ENCODE results near the gene IL1RN. TPM values are rescaled to one million over a fixed set of nuclear protein-coding genes. Genes with fewer than 3 reads are reported as not detected.

Gene IL1RN
- total and polyA plus RNA-seq, 2 of the 13 experiments (the other 11 are each of a cell fraction or from before 2014, with no cell fraction given), result 21.2 to 101 TPM

DNA sequence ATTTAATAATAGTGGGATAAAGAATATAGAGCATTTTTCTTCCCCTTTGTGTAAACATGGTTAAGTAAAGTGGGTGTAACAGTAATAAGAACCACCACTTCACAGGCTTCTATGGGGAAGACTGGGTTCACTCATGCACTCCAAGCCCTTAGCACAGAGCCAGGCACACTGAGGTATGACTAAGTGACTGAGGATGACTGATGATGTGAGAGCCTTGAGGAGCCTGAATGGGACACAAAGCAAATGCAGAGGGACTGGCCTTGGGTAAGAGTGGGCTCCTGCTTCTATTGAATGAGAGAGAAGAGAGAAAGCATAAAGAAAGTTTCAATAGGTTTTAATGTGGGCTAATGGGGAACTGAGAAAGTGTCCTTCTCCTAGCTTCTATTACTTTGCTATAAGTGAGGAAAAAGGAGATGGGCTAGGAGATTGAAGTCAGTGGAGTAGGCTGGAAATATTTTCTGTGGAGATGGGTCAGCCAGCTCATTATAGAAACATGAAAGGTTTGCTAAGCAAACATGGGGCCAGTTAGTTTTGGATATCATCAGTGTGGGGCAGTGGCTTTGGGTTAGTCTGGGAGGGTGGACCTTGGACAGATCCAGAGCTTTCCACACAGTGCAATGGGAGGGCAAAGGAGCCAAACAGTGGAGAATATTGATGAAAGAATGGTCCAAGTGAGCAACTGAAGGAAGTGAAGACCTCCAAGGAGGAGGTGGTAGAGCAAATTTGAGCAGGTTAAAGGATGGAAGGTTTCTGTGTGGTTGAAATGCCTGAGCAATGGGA, 39.0 kb upstream of the IL1RN start (continued):
- TF ChIP-seq, protein P1, sequence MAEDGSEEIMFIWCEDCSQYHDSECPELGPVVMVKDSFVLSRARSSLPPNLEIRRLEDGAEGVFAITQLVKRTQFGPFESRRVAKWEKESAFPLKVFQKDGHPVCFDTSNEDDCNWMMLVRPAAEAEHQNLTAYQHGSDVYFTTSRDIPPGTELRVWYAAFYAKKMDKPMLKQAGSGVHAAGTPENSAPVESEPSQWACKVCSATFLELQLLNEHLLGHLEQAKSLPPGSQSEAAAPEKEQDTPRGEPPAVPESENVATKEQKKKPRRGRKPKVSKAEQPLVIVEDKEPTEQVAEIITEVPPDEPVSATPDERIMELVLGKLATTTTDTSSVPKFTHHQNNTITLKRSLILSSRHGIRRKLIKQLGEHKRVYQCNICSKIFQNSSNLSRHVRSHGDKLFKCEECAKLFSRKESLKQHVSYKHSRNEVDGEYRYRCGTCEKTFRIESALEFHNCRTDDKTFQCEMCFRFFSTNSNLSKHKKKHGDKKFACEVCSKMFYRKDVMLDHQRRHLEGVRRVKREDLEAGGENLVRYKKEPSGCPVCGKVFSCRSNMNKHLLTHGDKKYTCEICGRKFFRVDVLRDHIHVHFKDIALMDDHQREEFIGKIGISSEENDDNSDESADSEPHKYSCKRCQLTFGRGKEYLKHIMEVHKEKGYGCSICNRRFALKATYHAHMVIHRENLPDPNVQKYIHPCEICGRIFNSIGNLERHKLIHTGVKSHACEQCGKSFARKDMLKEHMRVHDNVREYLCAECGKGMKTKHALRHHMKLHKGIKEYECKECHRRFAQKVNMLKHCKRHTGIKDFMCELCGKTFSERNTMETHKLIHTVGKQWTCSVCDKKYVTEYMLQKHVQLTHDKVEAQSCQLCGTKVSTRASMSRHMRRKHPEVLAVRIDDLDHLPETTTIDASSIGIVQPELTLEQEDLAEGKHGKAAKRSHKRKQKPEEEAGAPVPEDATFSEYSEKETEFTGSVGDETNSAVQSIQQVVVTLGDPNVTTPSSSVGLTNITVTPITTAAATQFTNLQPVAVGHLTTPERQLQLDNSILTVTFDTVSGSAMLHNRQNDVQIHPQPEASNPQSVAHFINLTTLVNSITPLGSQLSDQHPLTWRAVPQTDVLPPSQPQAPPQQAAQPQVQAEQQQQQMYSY (CRISPR knock-in tag; IDR thresholded peaks at IDR 0.05), result no peak
- TF ChIP-seq KDM3A (CRISPR knock-in tag; IDR thresholded peaks at IDR 0.05; ENCODE audit: low read depth) (peak; percentile 50; the same call in 1 of the 2 replicates), SALL2 (CRISPR knock-in tag; IDR thresholded peaks at IDR 0.05) (no peak), JUNB (CRISPR knock-in tag; IDR thresholded peaks at IDR 0.05; ENCODE audit: borderline replicate concordance) (peak; percentile 77; the same call in 1 of the 2 replicates), HES4 (CRISPR knock-in tag; IDR thresholded peaks at IDR 0.05; ENCODE audit: borderline replicate concordance) (no peak), HDAC6 (IDR thresholded peaks at IDR 0.05; ENCODE audit: low read depth, low read length) (no peak), ZNF367 (CRISPR knock-in tag; IDR thresholded peaks at IDR 0.05; ENCODE audit: borderline replicate concordance) (no peak), EZH2 (conservative IDR thresholded peaks at IDR 0.05; ENCODE audit: low read depth, low read length) (no peak), ZNF547 (CRISPR knock-in tag; IDR thresholded peaks at IDR 0.05) (no peak), HOXA7 (CRISPR knock-in tag; IDR thresholded peaks at IDR 0.05) (no peak), ESRRA (CRISPR knock-in tag; IDR thresholded peaks at IDR 0.05; ENCODE audit: low read depth) (peak; percentile 31; the same call in 1 of the 2 replicates), SMAD1 (CRISPR knock-in tag; IDR thresholded peaks at IDR 0.05; ENCODE audit: borderline replicate concordance, low read depth) (no peak), ZFP1 (CRISPR knock-in tag; IDR thresholded peaks at IDR 0.05) (peak; percentile 63; the same call in 1 of the 2 replicates), ZNF451 (CRISPR knock-in tag; IDR thresholded peaks at IDR 0.05) (no peak), NR2F2 (IDR thresholded peaks at IDR 0.05; ENCODE audit: borderline replicate concordance, low read depth) (no peak; the same call in 1 of the 2 replicates), SMAD9 (CRISPR knock-in tag; IDR thresholded peaks at IDR 0.05) (no peak), HMG20A (CRISPR knock-in tag; IDR thresholded peaks at IDR 0.05; ENCODE audit: borderline replicate concordance) (0 out of 2 replicates have a peak, but pooled peaks have one; percentile 69), BCL6 (CRISPR knock-in tag; IDR thresholded peaks at IDR 0.05) (no peak; the same call in 1 of the 2 replicates)
- TF ChIP-seq, protein P2, sequence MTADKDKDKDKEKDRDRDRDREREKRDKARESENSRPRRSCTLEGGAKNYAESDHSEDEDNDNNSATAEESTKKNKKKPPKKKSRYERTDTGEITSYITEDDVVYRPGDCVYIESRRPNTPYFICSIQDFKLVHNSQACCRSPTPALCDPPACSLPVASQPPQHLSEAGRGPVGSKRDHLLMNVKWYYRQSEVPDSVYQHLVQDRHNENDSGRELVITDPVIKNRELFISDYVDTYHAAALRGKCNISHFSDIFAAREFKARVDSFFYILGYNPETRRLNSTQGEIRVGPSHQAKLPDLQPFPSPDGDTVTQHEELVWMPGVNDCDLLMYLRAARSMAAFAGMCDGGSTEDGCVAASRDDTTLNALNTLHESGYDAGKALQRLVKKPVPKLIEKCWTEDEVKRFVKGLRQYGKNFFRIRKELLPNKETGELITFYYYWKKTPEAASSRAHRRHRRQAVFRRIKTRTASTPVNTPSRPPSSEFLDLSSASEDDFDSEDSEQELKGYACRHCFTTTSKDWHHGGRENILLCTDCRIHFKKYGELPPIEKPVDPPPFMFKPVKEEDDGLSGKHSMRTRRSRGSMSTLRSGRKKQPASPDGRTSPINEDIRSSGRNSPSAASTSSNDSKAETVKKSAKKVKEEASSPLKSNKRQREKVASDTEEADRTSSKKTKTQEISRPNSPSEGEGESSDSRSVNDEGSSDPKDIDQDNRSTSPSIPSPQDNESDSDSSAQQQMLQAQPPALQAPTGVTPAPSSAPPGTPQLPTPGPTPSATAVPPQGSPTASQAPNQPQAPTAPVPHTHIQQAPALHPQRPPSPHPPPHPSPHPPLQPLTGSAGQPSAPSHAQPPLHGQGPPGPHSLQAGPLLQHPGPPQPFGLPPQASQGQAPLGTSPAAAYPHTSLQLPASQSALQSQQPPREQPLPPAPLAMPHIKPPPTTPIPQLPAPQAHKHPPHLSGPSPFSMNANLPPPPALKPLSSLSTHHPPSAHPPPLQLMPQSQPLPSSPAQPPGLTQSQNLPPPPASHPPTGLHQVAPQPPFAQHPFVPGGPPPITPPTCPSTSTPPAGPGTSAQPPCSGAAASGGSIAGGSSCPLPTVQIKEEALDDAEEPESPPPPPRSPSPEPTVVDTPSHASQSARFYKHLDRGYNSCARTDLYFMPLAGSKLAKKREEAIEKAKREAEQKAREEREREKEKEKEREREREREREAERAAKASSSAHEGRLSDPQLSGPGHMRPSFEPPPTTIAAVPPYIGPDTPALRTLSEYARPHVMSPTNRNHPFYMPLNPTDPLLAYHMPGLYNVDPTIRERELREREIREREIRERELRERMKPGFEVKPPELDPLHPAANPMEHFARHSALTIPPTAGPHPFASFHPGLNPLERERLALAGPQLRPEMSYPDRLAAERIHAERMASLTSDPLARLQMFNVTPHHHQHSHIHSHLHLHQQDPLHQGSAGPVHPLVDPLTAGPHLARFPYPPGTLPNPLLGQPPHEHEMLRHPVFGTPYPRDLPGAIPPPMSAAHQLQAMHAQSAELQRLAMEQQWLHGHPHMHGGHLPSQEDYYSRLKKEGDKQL (CRISPR knock-in tag; IDR thresholded peaks at IDR 0.05; ENCODE audit: low read depth), result peak; percentile 23; the same call in 1 of the 2 replicates
- TF ChIP-seq, protein P3, sequence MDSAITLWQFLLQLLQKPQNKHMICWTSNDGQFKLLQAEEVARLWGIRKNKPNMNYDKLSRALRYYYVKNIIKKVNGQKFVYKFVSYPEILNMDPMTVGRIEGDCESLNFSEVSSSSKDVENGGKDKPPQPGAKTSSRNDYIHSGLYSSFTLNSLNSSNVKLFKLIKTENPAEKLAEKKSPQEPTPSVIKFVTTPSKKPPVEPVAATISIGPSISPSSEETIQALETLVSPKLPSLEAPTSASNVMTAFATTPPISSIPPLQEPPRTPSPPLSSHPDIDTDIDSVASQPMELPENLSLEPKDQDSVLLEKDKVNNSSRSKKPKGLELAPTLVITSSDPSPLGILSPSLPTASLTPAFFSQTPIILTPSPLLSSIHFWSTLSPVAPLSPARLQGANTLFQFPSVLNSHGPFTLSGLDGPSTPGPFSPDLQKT (CRISPR knock-in tag; IDR thresholded peaks at IDR 0.05; ENCODE audit: borderline replicate concordance), result no peak
